Nephron progenitor cell (in vitro differentiated cells): ENCODE results near the gene FBXO21.
"Not testable (repeated sequence)": the region's sequence is repeated elsewhere in the genome, so short reads cannot be mapped to it uniquely, and the experiment has no call there.

Experiments
- DNase-seq: peaks from one replicate; pipeline ENCODE4 v3.0.0; 2021
- H3K27ac Mint-ChIP-seq: 2 replicates; pipeline ENCODE4 v1.8.0; 2021; ENCODE audit warnings: mild to moderate bottlenecking, moderate library complexity, mixed read lengths
- H3K27me3 Mint-ChIP-seq: 2 replicates; pipeline ENCODE4 v1.8.0; 2021; ENCODE audit warnings: mild to moderate bottlenecking, low read depth, mixed read lengths; ENCODE audit not compliant: poor library complexity
- H3K36me3 Mint-ChIP-seq: 2 replicates; pipeline ENCODE4 v1.8.0; 2021; ENCODE audit warnings: low read depth, mixed read lengths
- H3K4me1 Mint-ChIP-seq: 2 replicates; pipeline ENCODE4 v1.8.0; 2021; ENCODE audit warnings: mixed read lengths
- H3K4me3 Mint-ChIP-seq: 2 replicates; pipeline ENCODE4 v1.8.0; 2021; ENCODE audit warnings: mild to moderate bottlenecking, moderate library complexity, mixed read lengths
- H3K9me3 Mint-ChIP-seq: 2 replicates; pipeline ENCODE4 v1.8.0; 2021; ENCODE audit warnings: mild to moderate bottlenecking, moderate library complexity, mixed read lengths
- TF ChIP-seq, protein P1 (sequence below): fragments of 200-600 bp; sonication (generic); IDR thresholded peaks from 2 replicates; pipeline ENCODE4 v1.5.0; 2021; ENCODE audit warnings: antibody characterized with exemption

FBXO21 gene

DNA sequence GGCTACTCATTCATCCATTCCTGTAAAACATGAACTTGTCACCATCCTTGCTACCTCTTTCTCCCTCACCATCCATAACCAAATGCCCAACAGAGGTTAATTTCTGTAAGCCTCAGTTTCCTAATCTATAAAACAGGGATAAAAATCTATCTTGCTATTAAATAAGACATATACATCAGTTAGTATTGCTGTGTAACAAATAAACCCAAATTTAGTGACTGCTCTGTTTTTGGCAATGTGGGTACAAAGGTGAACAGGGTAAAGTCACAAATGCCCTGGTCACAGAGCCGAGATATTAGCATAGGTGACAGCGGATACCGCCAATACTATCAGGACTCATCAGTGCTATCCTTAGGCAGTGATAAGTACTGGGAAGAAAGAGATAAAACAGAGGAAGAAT, 3.6 kb upstream of the FBXO21 start:
- H3K27ac Mint-ChIP-seq: no peak overlapping the region
- H3K4me3 Mint-ChIP-seq: no peak overlapping the region
- H3K4me1 Mint-ChIP-seq: peaks cover 13% of the 10 kb centered on the region
- H3K36me3 Mint-ChIP-seq: no peaks in the 10 kb centered on the region
- no peak for DNase-seq
- TF ChIP-seq, protein P1, sequence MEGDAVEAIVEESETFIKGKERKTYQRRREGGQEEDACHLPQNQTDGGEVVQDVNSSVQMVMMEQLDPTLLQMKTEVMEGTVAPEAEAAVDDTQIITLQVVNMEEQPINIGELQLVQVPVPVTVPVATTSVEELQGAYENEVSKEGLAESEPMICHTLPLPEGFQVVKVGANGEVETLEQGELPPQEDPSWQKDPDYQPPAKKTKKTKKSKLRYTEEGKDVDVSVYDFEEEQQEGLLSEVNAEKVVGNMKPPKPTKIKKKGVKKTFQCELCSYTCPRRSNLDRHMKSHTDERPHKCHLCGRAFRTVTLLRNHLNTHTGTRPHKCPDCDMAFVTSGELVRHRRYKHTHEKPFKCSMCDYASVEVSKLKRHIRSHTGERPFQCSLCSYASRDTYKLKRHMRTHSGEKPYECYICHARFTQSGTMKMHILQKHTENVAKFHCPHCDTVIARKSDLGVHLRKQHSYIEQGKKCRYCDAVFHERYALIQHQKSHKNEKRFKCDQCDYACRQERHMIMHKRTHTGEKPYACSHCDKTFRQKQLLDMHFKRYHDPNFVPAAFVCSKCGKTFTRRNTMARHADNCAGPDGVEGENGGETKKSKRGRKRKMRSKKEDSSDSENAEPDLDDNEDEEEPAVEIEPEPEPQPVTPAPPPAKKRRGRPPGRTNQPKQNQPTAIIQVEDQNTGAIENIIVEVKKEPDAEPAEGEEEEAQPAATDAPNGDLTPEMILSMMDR: no peak
- H3K9me3 Mint-ChIP-seq: peaks cover 4% of the 10 kb centered on the region
- peaks cover 22% of the 10 kb centered on the region for H3K27me3 Mint-ChIP-seq

DNA sequence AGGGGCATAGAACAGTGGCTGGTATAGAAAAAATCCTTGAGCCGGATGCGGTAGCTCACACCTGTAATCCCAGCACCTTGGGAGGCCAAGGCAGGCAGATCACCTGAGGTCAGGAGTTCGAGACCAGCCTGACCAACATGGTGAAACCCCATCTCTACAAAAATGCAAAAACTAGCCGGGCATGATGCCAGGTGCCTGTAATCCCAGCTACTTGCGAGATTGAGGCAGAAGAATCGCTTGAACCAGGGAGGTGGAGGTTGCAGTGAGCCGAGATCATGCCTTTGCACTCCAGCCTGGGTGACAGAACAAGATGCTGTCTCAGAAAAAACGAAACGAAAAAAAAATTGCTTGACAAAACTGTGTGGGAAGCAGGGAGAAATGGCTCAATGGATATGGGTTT, 2.3 kb upstream of the FBXO21 start:
- not testable (repeated sequence) for H3K36me3 Mint-ChIP-seq, DNase-seq, H3K9me3 Mint-ChIP-seq, H3K4me3 Mint-ChIP-seq, H3K27ac Mint-ChIP-seq
- Mint-ChIP-seq H3K27me3 (peaks cover 22% of the 10 kb centered on the region), H3K4me1 (peaks cover 26% of the 10 kb centered on the region)

DNA sequence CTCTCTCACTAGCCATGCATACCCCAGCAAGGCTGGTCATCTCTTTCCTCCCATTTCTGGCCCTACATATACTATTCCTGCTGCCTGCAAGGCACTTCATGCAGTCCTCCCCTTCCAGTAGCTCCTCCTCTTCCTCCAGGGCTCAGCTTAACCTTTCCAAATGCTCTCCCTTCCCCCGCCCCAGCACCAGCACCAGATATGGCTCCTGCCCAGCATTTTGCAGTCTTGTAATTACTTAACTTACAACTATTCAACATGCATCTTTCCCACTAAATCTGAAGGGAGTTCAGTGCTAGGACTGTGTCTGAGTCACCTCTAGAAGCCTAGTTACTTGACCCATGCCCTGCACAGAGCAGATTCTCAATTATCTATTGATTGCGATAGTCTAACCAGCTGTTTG, 1.8 kb upstream of the FBXO21 start:
- H3K9me3 Mint-ChIP-seq: peaks cover 7% of the 10 kb centered on the region
- TF ChIP-seq, protein P1: no peak
- H3K4me1 Mint-ChIP-seq: peaks cover 30% of the 10 kb centered on the region
- no peak overlapping the region for H3K27ac Mint-ChIP-seq
- H3K4me3 Mint-ChIP-seq: peak overlapping the region; percentile 9
- H3K36me3 Mint-ChIP-seq: peaks cover 7% of the 10 kb centered on the region
- peaks cover 22% of the 10 kb centered on the region for H3K27me3 Mint-ChIP-seq
- no peak for DNase-seq

DNA sequence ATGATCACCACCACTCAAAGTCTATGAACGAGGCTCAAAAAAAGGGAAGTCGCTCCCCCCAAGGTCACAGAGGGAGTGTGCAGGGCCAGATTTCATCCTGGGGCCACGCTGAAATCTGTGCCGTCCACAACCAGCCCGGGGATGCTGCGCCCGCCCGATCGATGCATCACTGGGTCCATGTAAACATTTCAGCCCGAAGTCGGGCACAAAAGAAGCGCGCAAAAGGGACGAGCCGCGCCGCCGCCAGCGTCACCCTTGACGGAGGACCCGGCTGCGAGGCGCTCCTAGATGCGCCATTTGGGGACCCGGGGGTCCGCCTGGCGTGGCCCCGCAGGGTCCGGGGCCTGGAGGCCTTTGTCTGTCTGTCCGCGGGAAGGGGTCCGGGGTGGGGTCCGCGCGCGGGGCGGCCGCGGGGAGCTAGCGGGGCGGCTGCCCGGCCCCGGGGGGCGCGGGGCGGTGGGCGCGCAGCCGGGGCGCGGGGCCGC, 503 bp downstream of the FBXO21 start:
- TF ChIP-seq, protein P1: no peak
- H3K4me3 Mint-ChIP-seq: peak overlapping the region; percentile 94
- peaks cover 30% of the 10 kb centered on the region for H3K4me1 Mint-ChIP-seq
- peak; percentile 56 for DNase-seq
- H3K36me3 Mint-ChIP-seq: peaks cover 28% of the 10 kb centered on the region
- peak overlapping the region; percentile 93 for H3K27ac Mint-ChIP-seq
- H3K9me3 Mint-ChIP-seq: peaks cover 7% of the 10 kb centered on the region
- peaks cover 18% of the 10 kb centered on the region for H3K27me3 Mint-ChIP-seq

DNA sequence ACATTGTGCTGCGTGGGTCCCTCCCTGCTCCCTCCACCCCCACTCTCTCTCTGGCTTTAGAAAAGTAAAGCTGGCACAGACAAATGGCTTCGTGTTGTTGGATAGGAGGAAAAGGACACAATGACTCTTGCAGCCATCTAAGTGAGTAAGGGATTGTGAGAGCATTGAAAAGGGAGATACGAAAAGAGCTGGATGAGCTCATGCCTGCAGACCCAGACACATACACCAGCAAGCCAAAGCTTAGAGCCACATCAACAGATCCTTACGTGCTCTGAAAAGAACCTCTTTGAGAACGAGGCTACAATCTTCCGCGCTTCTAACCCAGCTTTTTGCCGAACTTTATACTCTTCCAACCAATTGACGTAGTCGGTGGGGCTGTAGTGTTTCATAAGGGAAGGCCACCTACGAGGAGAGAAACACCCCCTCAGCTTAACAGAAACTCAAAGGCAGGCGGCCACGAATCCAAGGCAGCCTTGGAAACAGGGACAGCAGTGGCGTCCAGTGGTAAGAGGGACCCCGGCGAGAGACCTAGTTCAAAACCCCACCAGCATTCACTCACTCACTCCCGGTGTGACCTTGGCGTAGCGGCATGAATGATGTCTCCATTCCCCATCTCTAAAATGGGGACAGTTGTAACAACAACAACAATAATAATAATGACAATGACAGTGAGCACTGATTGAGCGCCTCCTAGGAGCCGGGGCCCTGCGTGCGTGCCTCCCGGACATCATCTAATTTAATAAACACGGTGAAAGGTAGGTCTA, 1.1 kb downstream of the FBXO21 start:
- TF ChIP-seq, protein P1: no peak
- peak overlapping the region; percentile 93 for H3K27ac Mint-ChIP-seq
- peaks cover 8% of the 10 kb centered on the region for H3K9me3 Mint-ChIP-seq
- peaks cover 35% of the 10 kb centered on the region for H3K36me3 Mint-ChIP-seq
- no peak for DNase-seq
- peaks cover 30% of the 10 kb centered on the region for H3K4me1 Mint-ChIP-seq
- H3K4me3 Mint-ChIP-seq: peak overlapping the region; percentile 94
- H3K27me3 Mint-ChIP-seq: peaks cover 18% of the 10 kb centered on the region

DNA sequence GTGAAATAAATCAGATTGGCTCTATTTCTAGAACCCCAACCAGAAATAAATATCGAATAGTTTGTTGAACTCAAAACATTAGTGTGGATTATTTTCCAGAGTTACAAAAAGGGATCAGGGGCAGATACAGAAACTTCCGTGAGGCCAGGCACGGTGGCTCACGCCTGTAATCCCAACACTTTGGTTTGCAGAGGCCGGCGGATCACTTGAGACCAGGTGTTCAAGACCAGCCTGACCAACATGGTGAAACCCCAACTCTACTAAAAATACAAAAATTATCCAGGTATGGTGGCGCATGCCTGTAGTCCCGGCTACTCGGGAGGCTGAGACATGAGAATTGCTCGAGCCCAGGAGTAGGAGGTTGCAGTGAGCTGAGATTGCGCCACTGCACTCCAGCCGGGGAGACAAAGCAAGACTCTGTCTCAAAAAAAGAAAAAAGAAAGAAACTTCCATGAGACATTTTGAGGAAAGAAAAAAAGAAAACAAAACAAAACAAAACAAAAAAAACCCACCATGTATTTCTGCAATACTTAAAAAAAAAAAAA, 2.1 kb downstream of the FBXO21 start:
- Mint-ChIP-seq H3K4me3 (peak overlapping the region; percentile 94), H3K36me3 (peaks cover 44% of the 10 kb centered on the region), H3K27me3 (peaks cover 18% of the 10 kb centered on the region), H3K9me3 (peaks cover 13% of the 10 kb centered on the region), H3K27ac (no peak overlapping the region), H3K4me1 (peaks cover 30% of the 10 kb centered on the region)
- TF ChIP-seq, protein P1: no peak
- no peak for DNase-seq
